Muscle layer of duodenum (tissue), 2 donors: ENCODE results near the gene DCUN1D2.

Source experiments
- H3K27ac ChIP-seq: one replicate; pipeline ENCODE4 v1.7.0; 2013; ENCODE audit warnings: mild to moderate bottlenecking, low read length
- H3K27me3 ChIP-seq: one replicate; pipeline ENCODE4 v1.7.0; 2013; ENCODE audit warnings: low read depth, mild to moderate bottlenecking, control low read depth, low read length
- H3K36me3 ChIP-seq, 2 donors: one replicate each; pipeline ENCODE4 v1.7.0; 2013; ENCODE audit warnings: low read length in 2 of 2, control low read depth in 1 of 2, mild to moderate bottlenecking in 1 of 2; ENCODE audit not compliant: insufficient read depth in 2 of 2, control insufficient read depth in 1 of 2
- H3K4me1 ChIP-seq, 2 donors: one replicate each; pipeline ENCODE4 v1.7.0; 2013; ENCODE audit warnings: low read length in 2 of 2, mild to moderate bottlenecking in 2 of 2, control low read depth in 1 of 2, moderate library complexity in 1 of 2; ENCODE audit not compliant: insufficient read depth in 2 of 2, control insufficient read depth in 1 of 2
- H3K4me3 ChIP-seq, 2 donors: one replicate each; pipeline ENCODE4 v1.7.0; 2013; ENCODE audit warnings: low read length in 2 of 2, low read depth in 1 of 2, mild to moderate bottlenecking in 1 of 2
- H3K9me3 ChIP-seq, 2 donors: one replicate each; pipeline ENCODE4 v1.7.0; 2013; ENCODE audit warnings: low read length in 2 of 2, control low read depth in 1 of 2, mild to moderate bottlenecking in 1 of 2; ENCODE audit not compliant: control insufficient read depth in 1 of 2
- donor health status: healthy.

The DCUN1D2 gene

DNA sequence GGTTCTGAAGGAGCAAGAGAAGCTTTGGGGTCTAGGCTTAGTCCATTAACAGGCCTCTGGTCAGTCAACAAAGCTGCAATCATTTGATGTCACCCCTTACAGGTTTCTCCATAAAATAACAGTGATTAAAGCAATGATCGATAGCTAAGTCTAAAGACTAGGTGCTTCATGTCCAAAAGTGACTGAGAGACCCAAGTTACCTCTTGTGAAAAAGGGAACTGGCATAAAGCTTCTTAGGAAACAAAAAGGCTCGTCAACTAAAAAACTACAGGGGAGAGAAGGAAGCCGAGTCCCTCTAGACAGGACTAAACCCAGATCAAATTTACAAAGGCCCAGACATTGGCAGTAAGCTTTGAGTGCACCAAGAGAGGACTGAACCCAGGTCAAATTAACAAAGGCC, 2.2 kb downstream of the DCUN1D2 start:
- H3K27ac ChIP-seq = no peak overlapping the region
- no peaks in the 10 kb centered on the region for H3K36me3 ChIP-seq
- no peak overlapping the region for H3K4me3 ChIP-seq
- H3K4me1 ChIP-seq = peaks cover 18 to 61% of the 10 kb centered on the region in 2 donors
- no peaks in the 10 kb centered on the region for H3K27me3 ChIP-seq
- H3K9me3 ChIP-seq = no peaks in the 10 kb centered on the region

GRCh38 chr13:113486698-113487097, 3.8 kb downstream of the DCUN1D2 start:
- no peaks in the 10 kb centered on the region for H3K9me3 ChIP-seq
- no peaks in the 10 kb centered on the region for H3K36me3 ChIP-seq
- peaks cover 12 to 46% of the 10 kb centered on the region in 2 donors for H3K4me1 ChIP-seq
- no peak overlapping the region for H3K4me3 ChIP-seq
- no peak overlapping the region for H3K27ac ChIP-seq
- H3K27me3 ChIP-seq = no peaks in the 10 kb centered on the region

- Histone ChIP-seq H3K4me1 (peaks cover 12 to 43% of the 10 kb centered on the region in 2 donors), H3K27me3 (no peaks in the 10 kb centered on the region), H3K36me3 (no peaks in the 10 kb centered on the region), H3K27ac (no peak overlapping the region), H3K4me3 (no peak overlapping the region), H3K9me3 (no peaks in the 10 kb centered on the region)
Measured at GRCh38 chr13:113485545-113485944, 5.0 kb downstream of the DCUN1D2 start.

DNA sequence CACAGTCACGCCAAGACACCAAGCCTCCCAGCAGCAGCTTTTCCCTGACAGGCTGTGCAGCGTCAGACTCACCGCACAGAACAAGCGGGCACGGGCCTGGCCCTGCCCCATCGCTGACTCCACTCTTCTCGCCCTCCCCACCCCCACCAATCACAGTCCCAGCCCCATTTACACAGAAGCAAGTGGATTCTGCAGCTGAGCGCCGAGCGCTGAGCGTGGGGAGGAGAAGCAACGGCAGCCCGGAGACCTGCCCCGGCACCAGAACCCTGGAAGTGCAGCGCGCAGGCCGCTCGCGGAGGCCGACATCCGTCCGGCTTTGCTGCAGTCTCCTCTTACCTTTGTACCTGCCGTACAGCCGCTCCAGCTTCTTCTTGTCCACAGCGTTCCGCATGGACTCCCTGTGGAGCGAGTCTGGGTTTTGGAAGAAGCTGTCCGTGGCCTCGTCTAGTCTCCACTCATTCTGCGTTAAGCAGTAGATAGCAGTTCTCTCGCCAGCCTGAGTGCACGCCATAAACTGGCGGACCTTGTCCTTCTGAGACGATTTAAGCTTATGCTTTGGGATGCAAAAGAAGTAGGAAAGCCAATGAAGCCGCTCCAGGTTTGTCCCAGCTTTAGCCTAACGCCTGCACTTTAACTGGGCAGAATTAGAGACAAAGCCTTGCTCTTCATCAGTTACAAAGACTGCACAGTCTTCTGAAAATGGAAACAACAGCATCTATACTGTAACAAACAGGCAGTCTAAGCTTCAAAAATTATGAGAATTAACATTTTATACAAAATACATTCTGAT, 6.8 kb downstream of the DCUN1D2 start:
- Histone ChIP-seq H3K4me1 (peaks cover 4 to 29% of the 10 kb centered on the region in 2 donors), H3K4me3 (no peak overlapping the region), H3K9me3 (no peaks in the 10 kb centered on the region), H3K36me3 (peaks cover 6% of the 10 kb centered on the region in 2 donors), H3K27me3 (no peaks in the 10 kb centered on the region), H3K27ac (no peak overlapping the region)

DNA sequence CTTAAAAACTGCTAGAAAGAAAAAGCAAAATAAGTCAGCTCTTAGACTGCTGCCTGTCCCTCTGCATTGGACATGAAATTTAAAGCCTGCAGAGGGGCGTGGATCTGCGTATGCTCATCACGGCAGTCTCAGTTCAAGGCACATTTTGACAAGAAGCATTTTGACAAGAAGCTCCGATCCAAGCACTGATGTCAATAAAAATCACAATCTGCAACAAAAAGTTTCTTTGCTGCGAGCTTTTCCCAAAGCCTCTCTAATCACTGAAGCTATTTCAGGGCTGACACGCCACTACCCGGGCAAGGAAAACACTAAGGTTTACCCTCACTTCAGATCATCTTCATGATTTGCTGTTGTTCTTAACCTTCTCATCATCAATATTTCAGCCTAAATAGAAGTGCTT, 7.4 kb downstream of the DCUN1D2 start:
- Histone ChIP-seq H3K27ac (no peak overlapping the region), H3K9me3 (no peaks in the 10 kb centered on the region), H3K27me3 (no peaks in the 10 kb centered on the region), H3K4me1 (peaks cover 0 to 23% of the 10 kb centered on the region in 2 donors), H3K4me3 (no peak overlapping the region), H3K36me3 (peaks cover 6 to 9% of the 10 kb centered on the region in 2 donors)

GRCh38 chr13:113479179-113479578, 11.3 kb downstream of the DCUN1D2 start:
- no peak overlapping the region for H3K4me3 ChIP-seq
- no peaks in the 10 kb centered on the region for H3K9me3 ChIP-seq
- no peak overlapping the region for H3K27ac ChIP-seq
- peaks cover 0 to 5% of the 10 kb centered on the region in 2 donors for H3K4me1 ChIP-seq
- H3K36me3 ChIP-seq = peaks cover 16 to 36% of the 10 kb centered on the region in 2 donors
- no peaks in the 10 kb centered on the region for H3K27me3 ChIP-seq

DNA sequence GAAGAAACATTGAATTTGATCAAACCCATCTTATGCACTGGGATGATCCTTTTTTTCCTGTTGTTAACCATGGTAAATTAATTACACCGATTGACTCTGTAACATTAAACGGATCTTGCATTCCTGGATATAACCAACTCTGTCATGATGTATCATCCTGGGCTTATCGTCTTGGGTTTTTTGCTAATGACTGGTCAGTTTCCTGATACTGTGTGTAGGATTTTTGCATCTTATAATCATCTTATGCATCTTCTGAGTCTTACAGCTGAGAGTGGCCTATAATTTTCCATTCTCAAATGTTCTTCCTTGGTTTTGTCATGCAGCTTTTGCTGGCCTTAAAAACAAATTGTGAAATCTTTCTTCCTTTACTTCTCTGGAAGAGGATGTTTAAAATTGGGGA, 12.8 kb downstream of the DCUN1D2 start:
- H3K36me3 ChIP-seq = peaks cover 16 to 41% of the 10 kb centered on the region in 2 donors
- H3K4me1 ChIP-seq = no peaks in the 10 kb centered on the region
- no peaks in the 10 kb centered on the region for H3K27me3 ChIP-seq
- H3K9me3 ChIP-seq = no peaks in the 10 kb centered on the region
- no peak overlapping the region for H3K4me3 ChIP-seq
- no peak overlapping the region for H3K27ac ChIP-seq

DNA sequence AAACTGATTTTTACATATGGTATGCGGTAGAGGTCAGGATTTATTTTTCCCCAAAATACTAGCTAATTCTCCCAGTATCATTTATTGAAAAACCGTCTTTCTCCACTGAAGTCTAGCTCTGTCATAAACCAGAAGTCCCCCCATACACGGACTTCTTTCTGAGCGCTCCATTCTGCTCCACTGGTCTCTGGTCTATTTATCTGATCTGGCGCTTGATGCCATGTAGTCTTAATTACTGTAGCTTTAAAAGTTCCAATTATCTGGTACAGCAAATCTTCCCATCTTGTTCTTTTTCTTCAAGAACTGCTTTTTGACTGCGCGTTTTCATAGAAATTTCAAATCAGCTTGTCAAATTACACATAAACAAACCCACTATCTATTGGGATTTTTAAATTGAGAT, 13.7 kb downstream of the DCUN1D2 start:
- no peaks in the 10 kb centered on the region for H3K4me1 ChIP-seq
- H3K36me3 ChIP-seq = peaks cover 16 to 41% of the 10 kb centered on the region in 2 donors
- no peaks in the 10 kb centered on the region for H3K9me3 ChIP-seq
- H3K27ac ChIP-seq = no peak overlapping the region
- H3K4me3 ChIP-seq = no peak overlapping the region
- no peaks in the 10 kb centered on the region for H3K27me3 ChIP-seq

GRCh38 chr13:113475911-113476310, 14.6 kb downstream of the DCUN1D2 start:
- H3K9me3 ChIP-seq = no peaks in the 10 kb centered on the region
- no peak overlapping the region for H3K4me3 ChIP-seq
- H3K36me3 ChIP-seq = peaks cover 16 to 44% of the 10 kb centered on the region in 2 donors
- H3K4me1 ChIP-seq = no peaks in the 10 kb centered on the region
- no peak overlapping the region for H3K27ac ChIP-seq
- H3K27me3 ChIP-seq = no peaks in the 10 kb centered on the region

- Histone ChIP-seq H3K27me3 (no peaks in the 10 kb centered on the region), H3K4me3 (no peak overlapping the region), H3K9me3 (no peaks in the 10 kb centered on the region), H3K27ac (no peak overlapping the region), H3K36me3 (peaks cover 16 to 44% of the 10 kb centered on the region in 2 donors), H3K4me1 (no peaks in the 10 kb centered on the region)
Measured at GRCh38 chr13:113475280-113475679, 15.2 kb downstream of the DCUN1D2 start.

GRCh38 chr13:113474179-113474578, 16.3 kb downstream of the DCUN1D2 start:
- H3K36me3 ChIP-seq = peaks cover 19 to 47% of the 10 kb centered on the region in 2 donors
- H3K4me1 ChIP-seq = no peaks in the 10 kb centered on the region
- no peak overlapping the region for H3K4me3 ChIP-seq
- H3K27me3 ChIP-seq = no peaks in the 10 kb centered on the region
- no peaks in the 10 kb centered on the region for H3K9me3 ChIP-seq
- no peak overlapping the region for H3K27ac ChIP-seq
